Measurements from ENCODE around the gene FOCAD. TPM values are rescaled to one million over a fixed set of nuclear protein-coding genes. Genes with fewer than 3 reads are reported as not detected.

Gene FOCAD
- total RNA-seq, 1 experiment from 2014 or later, result 43.3 TPM

DNA sequence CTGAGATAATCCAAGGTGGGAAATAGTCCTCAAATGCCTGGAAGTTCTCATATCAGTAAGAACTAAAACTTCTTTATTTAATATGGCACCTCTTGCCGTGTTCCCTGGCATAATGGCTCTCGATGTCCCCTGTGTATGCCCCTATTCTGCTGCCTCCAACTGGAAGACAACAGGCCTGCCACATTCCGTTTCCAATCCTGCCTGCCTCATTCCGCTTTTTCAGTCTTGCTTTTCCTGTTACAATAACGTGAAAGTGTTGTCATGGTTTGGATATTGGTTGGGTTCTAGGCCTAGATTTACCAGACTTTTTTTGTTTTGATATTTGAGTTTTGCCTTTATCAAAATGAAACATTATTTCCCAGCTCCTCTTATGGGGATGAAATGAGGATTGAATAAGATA, 98.2 kb downstream of the FOCAD start:
- Histone ChIP-seq H3K18ac (ENCODE audit: insufficient read length, low read depth, low read length) (no peak overlapping the region), H3K4me1 (ENCODE audit: insufficient read depth, low read length) (peaks cover 4% of the 10 kb centered on the region; the same call in 1 of the 2 replicates), H2AK5ac (ENCODE audit: insufficient read length, low read length) (no peak overlapping the region), H3K9me3 (ENCODE audit: control insufficient read depth, low read depth, low read length) (no peaks in the 10 kb centered on the region), H2BK5ac (ENCODE audit: insufficient read length, low read length) (no peak overlapping the region), H3K23ac (ENCODE audit: insufficient read length, low read depth, low read length) (no peak overlapping the region), H4K91ac (ENCODE audit: insufficient read length, low read depth, low read length) (no peak overlapping the region), H3K4ac (ENCODE audit: low read depth, low read length) (no peak overlapping the region), H3K27me3 (ENCODE audit: insufficient read depth, low read length) (no peaks in the 10 kb centered on the region), H3T11ph (ENCODE audit: low read length) (no peak overlapping the region), H2BK15ac (ENCODE audit: low read depth, low read length) (no peak overlapping the region), H3K14ac (ENCODE audit: insufficient read depth, low read length) (no peak overlapping the region), H4K8ac (replicated peaks; ENCODE audit: insufficient read length, low read depth, low read length) (no peak overlapping the region), H3K56ac (ENCODE audit: insufficient read length, low read depth, low read length) (no peak overlapping the region), H3K79me2 (ENCODE audit: insufficient read depth, low read length) (no peaks in the 10 kb centered on the region), H3K27ac (ENCODE audit: insufficient read length, low read depth, low read length) (no peak overlapping the region), H4K5ac (ENCODE audit: insufficient read length, low read depth, low read length) (no peak overlapping the region), H2BK20ac (ENCODE audit: low read depth, low read length, poor library complexity, severe bottlenecking) (no peak overlapping the region), H2BK12ac (ENCODE audit: insufficient read length, low read depth, low read length) (no peak overlapping the region), H3K79me1 (ENCODE audit: insufficient read depth, low read depth, low read length, poor library complexity, severe bottlenecking) (no peaks in the 10 kb centered on the region), H2AFZ (ENCODE audit: low read length) (no peak overlapping the region), H3K23me2 (ENCODE audit: insufficient read length, low read depth, low read length, poor library complexity, severe bottlenecking) (no peaks in the 10 kb centered on the region), H3K9ac (ENCODE audit: extremely low read depth, insufficient read length, low read length) (no peak overlapping the region), H2BK120ac (ENCODE audit: low read depth, low read length, poor library complexity, severe bottlenecking) (no peak overlapping the region), H3K4me2 (ENCODE audit: insufficient read depth, insufficient read length, low read length) (no peak overlapping the region), H4K20me1 (ENCODE audit: control insufficient read depth, insufficient read depth, insufficient read length) (no peaks in the 10 kb centered on the region)
- Mint-ChIP-seq H3K4me1 (peaks cover 28 to 34% of the 10 kb centered on the region in 2 experiments), H3K9me3 (no peaks in the 10 kb centered on the region), H3K4me3 (no peak overlapping the region), H3K27me3 (ENCODE audit: low read depth) (no peaks in the 10 kb centered on the region), H3K27ac (peak overlapping the region in 1 of 3 experiments; percentile 42; a peak in 2 of 7 replicates), H3K36me3 (ENCODE audit: insufficient read depth in 1 of 3, low read depth in 3 of 3) (peaks cover 0 to 6% (median 0%) of the 10 kb centered on the region in 3 experiments; a peak in 2 of 7 replicates)
- no peak for DNase-seq
- TF ChIP-seq, protein P1, sequence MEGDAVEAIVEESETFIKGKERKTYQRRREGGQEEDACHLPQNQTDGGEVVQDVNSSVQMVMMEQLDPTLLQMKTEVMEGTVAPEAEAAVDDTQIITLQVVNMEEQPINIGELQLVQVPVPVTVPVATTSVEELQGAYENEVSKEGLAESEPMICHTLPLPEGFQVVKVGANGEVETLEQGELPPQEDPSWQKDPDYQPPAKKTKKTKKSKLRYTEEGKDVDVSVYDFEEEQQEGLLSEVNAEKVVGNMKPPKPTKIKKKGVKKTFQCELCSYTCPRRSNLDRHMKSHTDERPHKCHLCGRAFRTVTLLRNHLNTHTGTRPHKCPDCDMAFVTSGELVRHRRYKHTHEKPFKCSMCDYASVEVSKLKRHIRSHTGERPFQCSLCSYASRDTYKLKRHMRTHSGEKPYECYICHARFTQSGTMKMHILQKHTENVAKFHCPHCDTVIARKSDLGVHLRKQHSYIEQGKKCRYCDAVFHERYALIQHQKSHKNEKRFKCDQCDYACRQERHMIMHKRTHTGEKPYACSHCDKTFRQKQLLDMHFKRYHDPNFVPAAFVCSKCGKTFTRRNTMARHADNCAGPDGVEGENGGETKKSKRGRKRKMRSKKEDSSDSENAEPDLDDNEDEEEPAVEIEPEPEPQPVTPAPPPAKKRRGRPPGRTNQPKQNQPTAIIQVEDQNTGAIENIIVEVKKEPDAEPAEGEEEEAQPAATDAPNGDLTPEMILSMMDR (conservative IDR thresholded peaks at IDR 0.05), result no peak
- WGBS (ENCODE audit: extremely low coverage, insufficient read length, low lambda C conversion rate), result no CpG with 5 or more reads among the region's 5 CpGs
